ENCODE data around the gene DMD. TPM values are rescaled to one million over a fixed set of nuclear protein-coding genes. Genes with fewer than 3 reads are reported as not detected.

The DMD gene
- total and polyA plus RNA-seq, 2 of the 8 experiments (the other 6 are each of a cell fraction or from before 2014, with no cell fraction given): 4.8 to 7.4 TPM

DNA sequence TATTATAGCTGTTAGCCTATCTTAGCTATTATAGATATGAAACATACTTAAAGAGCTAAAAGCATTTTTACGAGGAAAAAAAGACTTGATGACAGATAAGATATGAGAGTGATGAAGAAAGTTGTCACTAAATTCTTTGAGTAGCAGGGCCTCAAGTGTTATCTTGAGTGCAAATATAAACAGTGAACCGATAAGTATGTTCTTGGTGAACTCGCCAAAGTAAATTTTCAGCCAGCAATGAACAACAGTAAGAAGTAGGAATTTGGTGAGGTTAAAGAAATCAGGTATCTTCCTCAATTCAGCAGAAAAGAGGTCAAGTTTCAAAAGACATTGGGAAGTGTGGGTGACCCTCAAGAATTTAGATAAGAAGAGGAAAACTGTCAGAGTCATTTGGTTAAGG lies 1667.7 kb downstream of the DMD start:
- H3K27me3 ChIP-seq (replicated peaks in 1 of 4; ENCODE audit: control insufficient read depth in 3 of 4, extremely low read depth in 1 of 4, insufficient read depth in 3 of 4, low read length in 3 of 4): no peaks in the 10 kb centered on the region
- no peaks in the 10 kb centered on the region for H3K79me2 ChIP-seq (ENCODE audit: control insufficient read depth in 1 of 2, insufficient read depth in 2 of 2, low read length in 2 of 2)
- no peak overlapping the region for H3K27ac ChIP-seq (ENCODE audit: low read depth, low read length)
- no peak overlapping the region for H4K8ac ChIP-seq (ENCODE audit: extremely low read depth, insufficient read depth, low read length)
- no peak overlapping the region for H3K9ac ChIP-seq (replicated peaks in 1 of 4; ENCODE audit: extremely low read depth in 1 of 4, low read depth in 3 of 4, low read length in 3 of 4)
- no peak overlapping the region for H2AK5ac ChIP-seq (ENCODE audit: low read depth, low read length)
- CTCF ChIA-PET (ENCODE audit: partially characterized antibody): no interaction called here
- H4K20me1 ChIP-seq (replicated peaks in 1 of 2; ENCODE audit: control insufficient read depth in 1 of 2, insufficient read depth in 2 of 2, low read length in 2 of 2): no peaks in the 10 kb centered on the region
- no peaks in the 10 kb centered on the region for H3K23me2 ChIP-seq (ENCODE audit: low read depth, low read length)
- H3K4me3 ChIP-seq (ENCODE audit: extremely low read depth in 1 of 4, insufficient read depth in 2 of 4, low read depth in 3 of 4, low read length in 4 of 4): no peak overlapping the region
- H2AFZ ChIP-seq (ENCODE audit: low read length): no peak overlapping the region
- H3K4me1 ChIP-seq (replicated peaks in 1 of 4; ENCODE audit: control insufficient read depth in 3 of 4, insufficient read depth in 4 of 4, low read length in 3 of 4): no peaks in the 10 kb centered on the region; a peak in 2 of 7 replicates
- no peak overlapping the region for H3K4ac ChIP-seq (replicated peaks; ENCODE audit: insufficient read length, low read depth, low read length)
- POLR2A ChIA-PET (ENCODE audit: partially characterized antibody): no interaction called here
- H3K18ac ChIP-seq (ENCODE audit: extremely low read depth, low read length): no peak overlapping the region
- H2BK5ac ChIP-seq (ENCODE audit: low read depth, low read length): no peak overlapping the region
- no peak overlapping the region for H4K91ac ChIP-seq (replicated peaks; ENCODE audit: insufficient read length, low read length)
- no peaks in the 10 kb centered on the region for H3K36me3 ChIP-seq (ENCODE audit: control insufficient read depth in 2 of 4, insufficient read depth in 4 of 4, low read length in 3 of 4)
- H3K56ac ChIP-seq (replicated peaks; ENCODE audit: insufficient read length, low read depth, low read length): no peak overlapping the region
- no peak overlapping the region for H2BK120ac ChIP-seq (replicated peaks; ENCODE audit: low read depth, low read length)
- no peak overlapping the region for H4K5ac ChIP-seq (ENCODE audit: insufficient read length, low read depth, low read length)
- FAIRE-seq (no peak), DNase-seq (ENCODE audit: low read depth in 1 of 2, low spot score in 2 of 2) (no peak)
- H3K14ac ChIP-seq (ENCODE audit: insufficient read length): no peak overlapping the region
- TF ChIP-seq KDM1A (IDR thresholded peaks at IDR 0.05; ENCODE audit: borderline replicate concordance, low read length): no peak
- TF ChIP-seq SAP30 (IDR thresholded peaks at IDR 0.05; ENCODE audit: insufficient read depth, insufficient replicate concordance, low read length): no peak
- TF ChIP-seq RFX5 (IDR thresholded peaks at IDR 0.05; ENCODE audit: borderline replicate concordance, low read depth, low read length): no peak
- TF ChIP-seq CHD1 (IDR thresholded peaks at IDR 0.05; ENCODE audit: low read depth, low read length): no peak
- no peak for TF ChIP-seq JUN (IDR thresholded peaks at IDR 0.05; ENCODE audit: low read depth, low read length)
- no peak for TF ChIP-seq GABPA (IDR thresholded peaks at IDR 0.05; ENCODE audit: borderline replicate concordance, insufficient read depth, low read length)
- TF ChIP-seq TAF1 (IDR thresholded peaks at IDR 0.05; ENCODE audit: low read depth, low read length): no peak
- H2BK12ac ChIP-seq (ENCODE audit: low read depth, low read length): no peak overlapping the region
- 79% methylated on average over 3 of the region's 3 CpGs; no CpG with 5 or more reads in 1 of the 2 experiments for WGBS, 2 experiments (ENCODE audit: extremely low coverage in 1 of 2, insufficient coverage in 1 of 2, insufficient read length in 1 of 2, insufficient replicate concordance in 2 of 2, low coverage in 1 of 2, low lambda C conversion rate in 2 of 2, missing lambda C conversion rate in 1 of 2)
- no peak overlapping the region for H3K4me2 ChIP-seq (ENCODE audit: insufficient read depth in 1 of 2, low read depth in 2 of 2, low read length in 2 of 2)
- no peak overlapping the region for H3K23ac ChIP-seq (ENCODE audit: insufficient read length)
- no peaks in the 10 kb centered on the region for H3K9me3 ChIP-seq (ENCODE audit: insufficient read depth in 2 of 2, low read depth in 1 of 2, low read length in 1 of 2)
- H2BK20ac ChIP-seq (ENCODE audit: low read length): no peak overlapping the region
- no peaks in the 10 kb centered on the region for H3K79me1 ChIP-seq (ENCODE audit: low read depth, low read length)
- no peak overlapping the region for H2BK15ac ChIP-seq (ENCODE audit: low read length)

Data from H1 (cell line).